ENCODE measurements around the gene ATP1A2.

GRCh38 chr1:160070243-160071163, 45.1 kb upstream of the ATP1A2 start:
- no peak for TF ChIP-seq CTCF (IDR thresholded peaks at IDR 0.05)
- no peak for TF ChIP-seq EZH2 (IDR thresholded peaks at IDR 0.05; ENCODE audit: borderline replicate concordance, insufficient read depth, low read depth, low read length, poor library complexity, severe bottlenecking)
